ENCODE measurements around the gene SNAP29. TPM values are rescaled to one million over a fixed set of nuclear protein-coding genes. Genes with fewer than 3 reads are reported as not detected.

Gene SNAP29
- total RNA-seq = 10 to 100 TPM in 3 of 4 donors, 1 to 10 TPM in 1; 8.0 to 25.5 (median 20.3) TPM

DNA sequence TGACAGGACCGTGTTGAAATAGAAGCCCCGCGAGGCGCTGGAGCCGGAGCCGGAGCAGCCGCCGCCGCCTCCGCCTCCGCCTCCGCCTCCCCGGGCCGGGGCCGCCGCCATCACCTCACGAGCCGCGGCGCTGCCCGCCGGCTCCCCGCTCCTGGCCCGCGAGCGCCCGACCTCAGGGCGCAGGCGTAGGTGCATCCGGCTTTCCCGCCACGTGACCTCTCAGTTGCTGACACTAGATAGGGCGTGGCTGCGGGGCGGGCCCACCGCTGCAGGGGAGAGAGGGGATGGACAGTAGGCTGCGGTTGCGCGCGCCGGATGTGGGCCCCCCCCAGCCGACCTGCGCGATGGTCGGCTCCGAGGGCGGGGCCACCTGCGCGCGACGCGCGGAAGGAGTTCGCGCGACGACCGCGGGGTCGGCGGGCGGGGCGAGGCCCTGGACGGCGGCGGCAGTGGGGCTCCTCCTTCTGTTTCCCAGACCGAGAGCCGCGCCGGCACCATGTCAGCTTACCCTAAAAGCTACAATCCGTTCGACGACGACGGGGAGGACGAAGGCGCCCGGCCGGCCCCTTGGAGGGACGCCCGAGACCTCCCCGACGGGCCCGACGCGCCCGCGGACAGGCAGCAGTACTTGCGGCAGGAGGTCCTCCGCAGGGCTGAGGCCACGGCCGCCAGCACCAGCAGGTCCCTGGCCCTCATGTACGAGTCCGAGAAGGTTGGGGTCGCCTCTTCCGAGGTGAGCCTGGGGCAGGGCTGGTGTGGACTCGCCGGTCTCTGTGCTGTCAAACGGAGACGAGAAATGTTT is at the start of gene SNAP29, which contains the start of gene PI4KA:
TSS of gene SNAP29 (plus strand) at position 393 of the 802 bp plus-strand sequence. CDS start at position 497, 104 bp downstream.
TSS of gene PI4KA (minus strand) at position 197 of the 802 bp plus-strand sequence. CDS start at position 111, 86 bp downstream.
- Histone ChIP-seq H3K4me3 (peak within 1 kb of the TSS; percentile 76 to 90 (median 86)), H3K36me3 (no peaks in the 10 kb centered on the region), H3K27ac (peak within 1 kb of the TSS; percentile 92 to 97 (median 94)), H3K4me1 (peaks cover 9 to 47% (median 30%) of the 10 kb centered on the region in 4 donors), H3K9me3 (no peaks in the 10 kb centered on the region), H3K27me3 (no peaks in the 10 kb centered on the region)
- peak; percentile 80 for TF ChIP-seq POLR2A (IDR thresholded peaks at IDR 0.05)
- no peak for TF ChIP-seq EP300 (IDR thresholded peaks at IDR 0.05; ENCODE audit: low read depth)
- TF ChIP-seq CTCF (IDR thresholded peaks at IDR 0.05) = peak in 1 of 5 experiments; percentile 35
- peak; percentile 69 to 93 (median 90) for TF ChIP-seq POLR2AphosphoS5 (IDR thresholded peaks at IDR 0.05)
- peak; percentile 99 for DNase-seq
- intact Hi-C loops (cut with DNase I; ENCODE audit: low total_unique reads) (no loop called here), in situ Hi-C loops (cut with MboI; ENCODE audit: low pct_ligation_motif_present in 1 of 4, low pct_unique_long_range_greater_than_20kb in 1 of 4, low sequenced_read_pairs in 3 of 4) (no loop called here)
- WGBS, 2 donors (ENCODE audit: low coverage in 1 of 2) = 0% methylated on average over 95 of the region's 100 CpGs; no CpG with 5 or more reads in 1 of the 2 donors

- in situ Hi-C loops (cut with MboI; ENCODE audit: low pct_ligation_motif_present in 1 of 4, low pct_unique_long_range_greater_than_20kb in 1 of 4, low sequenced_read_pairs in 3 of 4) (no loop called here), intact Hi-C loops (cut with DNase I; ENCODE audit: low total_unique reads) (no loop called here)
- Histone ChIP-seq H3K36me3 (peaks cover 0 to 38% (median 12%) of the 10 kb centered on the region in 4 donors), H3K4me3 (no peak overlapping the region), H3K4me1 (no peaks in the 10 kb centered on the region), H3K9me3 (no peaks in the 10 kb centered on the region), H3K27ac (no peak overlapping the region), H3K27me3 (no peaks in the 10 kb centered on the region)
- 80 to 90% methylated on average over 1 to 6 of the region's 6 CpGs for WGBS, 2 donors (ENCODE audit: low coverage in 1 of 2)
- no peak for DNase-seq
- TF ChIP-seq CTCF (IDR thresholded peaks at IDR 0.05) (no peak), EP300 (IDR thresholded peaks at IDR 0.05; ENCODE audit: low read depth) (no peak), POLR2AphosphoS5 (IDR thresholded peaks at IDR 0.05) (no peak), POLR2A (IDR thresholded peaks at IDR 0.05) (no peak)
Observed at GRCh38 chr22:20809538-20810185, 49.1 kb upstream of the SNAP29 start.

DNA sequence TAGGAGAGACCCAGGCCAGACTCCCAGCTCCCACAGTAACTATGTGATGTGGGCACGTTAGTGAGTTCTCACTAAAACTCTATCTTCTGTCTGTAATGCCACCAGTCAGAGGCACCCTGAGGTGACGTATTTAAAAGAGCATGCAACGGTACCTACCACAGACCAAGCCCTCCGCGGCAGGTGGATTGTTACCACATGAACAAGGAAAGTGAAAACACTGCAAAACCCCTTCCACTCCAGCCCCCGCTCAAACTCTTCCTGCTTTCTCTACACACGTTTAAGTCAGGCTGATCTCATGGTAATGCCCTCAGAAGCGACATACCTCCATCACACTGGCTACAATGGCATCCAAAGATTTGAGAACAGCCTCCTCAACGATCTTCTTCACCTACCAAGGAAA is 48.2 kb upstream of the SNAP29 start:
- Histone ChIP-seq H3K9me3 (no peaks in the 10 kb centered on the region), H3K4me3 (no peak overlapping the region), H3K27ac (no peak overlapping the region), H3K36me3 (peaks cover 0 to 38% (median 13%) of the 10 kb centered on the region in 4 donors), H3K27me3 (no peaks in the 10 kb centered on the region), H3K4me1 (no peaks in the 10 kb centered on the region)
- in situ Hi-C loops (cut with MboI; ENCODE audit: low pct_ligation_motif_present in 1 of 4, low pct_unique_long_range_greater_than_20kb in 1 of 4, low sequenced_read_pairs in 3 of 4) (no loop called here), intact Hi-C loops (cut with DNase I; ENCODE audit: low total_unique reads) (no loop called here)
- TF ChIP-seq EP300 (IDR thresholded peaks at IDR 0.05; ENCODE audit: low read depth) (no peak), POLR2AphosphoS5 (IDR thresholded peaks at IDR 0.05) (no peak), CTCF (IDR thresholded peaks at IDR 0.05) (no peak)
- DNase-seq = no peak
- 87 to 93% methylated on average over 7 to 9 of the region's 9 CpGs for WGBS, 2 donors (ENCODE audit: low coverage in 1 of 2)

DNA sequence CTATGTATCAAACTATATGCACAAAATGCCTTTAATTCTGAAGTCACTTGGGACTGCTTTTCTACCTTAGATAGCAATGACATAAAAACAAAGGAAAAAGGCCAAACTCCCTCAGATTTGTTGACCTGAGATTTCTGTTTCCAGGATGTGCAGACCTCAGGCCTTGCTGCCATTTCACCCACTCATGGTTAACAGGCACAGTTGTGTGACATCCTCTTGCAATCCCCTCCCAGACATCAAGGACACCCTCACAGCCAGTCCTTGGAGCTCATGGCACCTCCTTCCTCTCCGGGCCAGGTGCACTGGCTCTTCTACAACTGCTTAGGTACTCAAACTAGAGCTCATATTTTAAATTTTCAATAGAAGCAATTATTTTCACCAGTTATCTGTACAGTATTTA is 47.6 kb upstream of the SNAP29 start:
- H3K36me3 ChIP-seq = peaks cover 0 to 41% (median 14%) of the 10 kb centered on the region in 4 donors
- in situ Hi-C loops (cut with MboI; ENCODE audit: low pct_ligation_motif_present in 1 of 4, low pct_unique_long_range_greater_than_20kb in 1 of 4, low sequenced_read_pairs in 3 of 4) = no loop called here

More for the DNA sequence above, 47.6 kb upstream of the SNAP29 start:
- no peak for TF ChIP-seq POLR2A (IDR thresholded peaks at IDR 0.05)
- no peak for TF ChIP-seq EP300 (IDR thresholded peaks at IDR 0.05; ENCODE audit: low read depth)
- TF ChIP-seq POLR2AphosphoS5 (IDR thresholded peaks at IDR 0.05) = no peak
- no peak for TF ChIP-seq CTCF (IDR thresholded peaks at IDR 0.05)
- H3K27ac ChIP-seq = no peak overlapping the region
- DNase-seq = no peak
- 80 to 100% methylated on average over 1 of the region's 1 CpG for WGBS, 2 donors (ENCODE audit: low coverage in 1 of 2)
- H3K27me3 ChIP-seq = no peaks in the 10 kb centered on the region
- H3K4me1 ChIP-seq = no peaks in the 10 kb centered on the region
- no peaks in the 10 kb centered on the region for H3K9me3 ChIP-seq
- H3K4me3 ChIP-seq = no peak overlapping the region
- intact Hi-C loops (cut with DNase I; ENCODE audit: low total_unique reads) = no loop called here

All from transverse colon (tissue), 4 donors.